GM18508 (cell line): Measurements from ENCODE around the gene VAT1L.
A peak's percentile ranks its signal among the peaks of the same experiment; 100 is the strongest.
"Not testable (repeated sequence)": the region's sequence is repeated elsewhere in the genome, so short reads cannot be mapped to it uniquely, and the experiment has no call there.

ENCODE experiments used
- ATAC-seq: cut with Tn5 transposase; IDR thresholded peaks from one replicate; pipeline ENCODE4 v1.9.1; 2021; ENCODE audit warnings: moderate number of reproducible peaks; ENCODE audit not compliant: insufficient read depth, unreplicated experiment

VAT1L gene

GRCh38 chr16:77944631-77945030 lies 156.3 kb downstream of the VAT1L start:
- ATAC-seq, result no peak

- no peak for ATAC-seq
Observed at GRCh38 chr16:77945126-77945525, 156.8 kb downstream of the VAT1L start.

- no peak for ATAC-seq
Observed at GRCh38 chr16:77946823-77947222, 158.5 kb downstream of the VAT1L start.

GRCh38 chr16:77947590-77947989 lies 159.2 kb downstream of the VAT1L start:
- ATAC-seq, result not testable (repeated sequence)

GRCh38 chr16:77948835-77949234 lies 160.5 kb downstream of the VAT1L start:
- ATAC-seq, result no peak

GRCh38 chr16:77949445-77949844 lies 161.1 kb downstream of the VAT1L start:
- no peak for ATAC-seq

- ATAC-seq, result no peak
Observed at GRCh38 chr16:77951788-77952187, 163.4 kb downstream of the VAT1L start.

- ATAC-seq, result no peak
Observed at GRCh38 chr16:77955127-77955526, 166.8 kb downstream of the VAT1L start.

DNA sequence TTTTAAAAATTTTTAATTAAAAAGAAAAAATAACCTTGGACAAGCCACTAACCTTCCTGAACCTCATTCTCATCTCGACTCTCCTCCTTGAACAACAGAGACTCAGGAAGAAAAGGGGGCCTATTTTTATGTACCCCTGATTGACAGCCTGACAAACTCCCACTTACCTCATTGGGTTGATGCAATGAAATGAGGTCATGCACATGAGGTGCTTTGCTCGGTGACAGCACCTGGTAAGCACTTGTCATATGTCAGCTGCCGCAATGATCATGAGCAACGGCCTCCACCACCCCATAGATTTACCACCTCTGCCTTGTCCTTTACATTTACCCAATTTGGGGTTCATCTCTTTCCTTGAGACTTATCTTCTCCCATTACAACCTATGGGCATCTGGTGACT lies 167.9 kb downstream of the VAT1L start:
- no peak for ATAC-seq

DNA sequence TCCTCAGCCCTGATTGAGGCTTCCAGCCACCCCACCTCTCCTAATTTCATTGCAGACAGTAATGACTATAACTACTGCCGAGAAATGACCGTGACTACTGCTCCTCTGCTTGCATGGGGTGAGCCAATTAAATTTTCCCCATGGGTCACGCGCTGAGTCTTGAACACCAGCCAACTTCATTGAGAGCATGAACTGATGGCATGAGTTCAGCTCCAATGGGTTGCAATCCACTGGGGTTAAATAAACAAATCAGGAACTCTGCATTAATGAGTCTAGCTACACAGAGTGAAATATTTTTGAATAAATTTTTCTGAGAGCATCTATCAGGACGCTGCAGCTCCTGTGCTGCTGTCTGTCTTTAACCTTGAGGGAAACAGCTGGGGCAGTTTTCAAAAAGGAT lies 172.4 kb downstream of the VAT1L start:
- no peak for ATAC-seq

DNA sequence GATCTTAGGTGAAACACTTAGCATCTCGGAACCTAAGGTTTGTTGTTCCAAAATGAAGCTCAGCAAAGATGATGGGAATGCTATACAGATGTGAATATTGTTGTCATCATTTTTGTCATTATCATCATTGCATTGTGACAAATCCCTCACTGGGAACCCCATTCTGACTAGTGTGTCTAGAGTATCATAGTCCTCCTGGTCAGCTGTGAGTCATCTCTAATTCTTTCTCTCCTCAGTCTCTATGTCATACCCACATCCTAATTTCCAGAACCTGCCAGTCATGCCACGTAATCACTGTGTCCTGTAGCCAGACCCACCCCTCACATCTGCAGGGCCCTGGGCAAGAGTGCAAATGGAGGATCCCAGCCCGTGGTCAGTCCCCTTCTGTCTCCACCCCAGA lies 173.4 kb downstream of the VAT1L start:
- no peak for ATAC-seq

DNA sequence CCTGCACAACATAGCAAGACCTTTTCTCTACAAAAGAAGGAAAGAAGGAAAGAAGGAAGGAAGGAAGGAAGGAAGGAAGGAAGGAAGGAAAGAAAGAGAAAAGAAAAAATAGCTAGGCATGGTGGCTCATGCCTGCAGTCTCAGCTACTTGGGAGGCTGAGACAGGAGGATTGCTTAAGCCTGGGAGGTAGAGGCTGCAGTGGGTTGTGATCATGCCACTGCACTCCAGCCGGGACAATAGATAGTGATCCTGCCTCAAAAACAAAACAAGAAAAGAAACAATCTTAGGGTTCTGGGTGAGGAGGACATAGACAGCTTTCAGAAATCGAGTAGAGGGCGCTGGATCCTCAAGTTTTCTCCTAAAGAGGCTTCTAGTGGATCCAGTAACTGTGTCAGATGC lies 174.3 kb downstream of the VAT1L start:
- ATAC-seq, result no peak

DNA sequence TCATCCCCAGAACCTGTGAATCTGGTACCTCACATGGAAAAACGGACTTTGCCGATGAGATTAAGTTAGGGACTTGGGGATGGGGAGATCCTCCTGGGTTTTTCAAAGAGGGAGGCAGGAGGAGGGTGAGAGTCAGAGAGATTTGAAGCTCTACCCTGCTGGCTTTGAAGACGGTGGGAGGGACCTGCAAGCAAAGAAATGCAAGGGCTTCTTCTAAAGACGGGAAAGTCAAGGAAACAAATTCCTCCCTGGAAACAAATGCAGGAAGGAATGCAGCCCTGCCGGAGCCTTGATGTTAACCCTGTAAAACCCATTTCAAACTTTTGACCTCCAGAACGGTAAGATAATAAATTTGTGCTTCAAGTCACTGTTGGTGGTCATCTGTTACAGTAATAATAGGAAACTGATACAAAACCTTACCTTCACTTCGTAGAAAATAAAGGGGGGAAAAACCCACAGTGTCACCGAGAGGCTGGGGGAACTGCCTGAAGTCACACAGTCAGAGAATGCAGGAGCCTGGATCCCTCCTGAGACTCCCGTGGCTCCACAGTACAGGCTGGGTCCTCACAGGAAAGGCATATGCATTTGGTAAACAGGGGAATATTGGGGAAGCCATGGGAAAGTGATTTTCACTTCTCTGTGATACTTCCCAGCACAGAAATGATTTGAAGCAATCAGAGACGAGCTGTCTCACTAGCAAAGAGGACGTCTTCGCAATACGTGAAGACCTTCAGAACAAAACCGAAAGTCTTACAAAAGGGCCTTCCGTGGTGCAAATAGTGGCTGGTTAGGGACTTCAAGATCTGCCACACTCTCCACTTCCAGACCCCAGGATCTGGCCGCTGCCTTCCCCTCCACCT lies 175.1 kb downstream of the VAT1L start:
- ATAC-seq, result peak; percentile 47

- ATAC-seq, result no peak
Observed at GRCh38 chr16:77965346-77965745, 177.0 kb downstream of the VAT1L start.

- ATAC-seq, result no peak
Observed at GRCh38 chr16:77967054-77967904, 178.9 kb downstream of the VAT1L start.

DNA sequence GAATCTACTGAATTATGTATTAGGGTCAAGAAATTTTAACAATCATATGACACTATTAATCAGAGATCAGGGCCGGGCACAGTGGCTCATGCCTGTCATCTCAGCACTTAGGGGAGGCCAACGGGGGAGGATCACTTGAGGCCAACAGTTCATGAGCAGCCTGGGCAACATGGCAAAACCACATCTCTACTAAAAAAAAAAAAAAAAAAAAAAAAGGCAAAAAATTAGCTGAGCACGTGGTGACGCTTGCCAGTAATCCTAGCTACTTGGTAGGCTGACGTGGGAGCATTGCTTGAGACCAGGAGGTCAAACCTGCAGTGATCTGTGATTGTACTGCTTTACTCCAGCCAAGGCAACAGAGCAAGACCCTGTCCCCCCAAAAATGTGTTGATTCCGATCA lies 181.5 kb downstream of the VAT1L start:
- ATAC-seq, result no peak

GRCh38 chr16:77970371-77970770 lies 182.0 kb downstream of the VAT1L start:
- ATAC-seq, result no peak

DNA sequence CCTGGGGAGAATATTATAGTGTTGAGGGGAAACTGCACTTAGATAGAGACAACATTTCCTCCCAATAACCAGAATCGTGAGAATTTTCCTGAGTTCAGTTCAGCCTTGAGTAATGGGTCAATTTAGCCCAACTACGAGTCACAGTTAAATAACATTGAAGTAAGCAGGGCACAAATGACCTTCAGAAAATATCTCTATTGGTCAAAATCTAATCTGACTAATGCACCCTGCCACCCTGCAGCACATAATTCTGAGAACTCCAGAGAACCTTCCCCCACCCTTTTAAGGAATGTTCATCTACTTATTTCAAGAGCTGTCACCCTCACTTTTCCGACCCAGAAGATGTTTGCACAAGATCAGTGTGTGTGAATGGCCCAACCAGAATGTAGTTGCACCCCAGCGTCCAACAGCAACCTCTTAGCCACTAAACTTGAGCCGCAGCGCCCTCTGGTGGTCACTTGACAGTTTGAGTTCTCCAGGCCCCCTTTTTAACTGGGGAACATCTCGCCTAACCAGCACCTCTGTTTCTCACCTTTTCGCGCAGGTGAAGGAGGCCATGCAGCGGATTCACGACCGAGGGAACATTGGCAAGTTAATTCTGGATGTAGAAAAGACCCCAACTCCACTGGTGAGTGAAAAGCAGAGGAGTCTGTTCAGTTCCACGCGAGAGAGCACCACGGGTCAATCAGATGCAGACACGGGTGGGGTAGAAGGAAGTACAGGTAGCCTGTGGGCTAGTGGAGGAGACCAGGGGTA lies 183.1 kb downstream of the VAT1L start:
- no peak for ATAC-seq

DNA sequence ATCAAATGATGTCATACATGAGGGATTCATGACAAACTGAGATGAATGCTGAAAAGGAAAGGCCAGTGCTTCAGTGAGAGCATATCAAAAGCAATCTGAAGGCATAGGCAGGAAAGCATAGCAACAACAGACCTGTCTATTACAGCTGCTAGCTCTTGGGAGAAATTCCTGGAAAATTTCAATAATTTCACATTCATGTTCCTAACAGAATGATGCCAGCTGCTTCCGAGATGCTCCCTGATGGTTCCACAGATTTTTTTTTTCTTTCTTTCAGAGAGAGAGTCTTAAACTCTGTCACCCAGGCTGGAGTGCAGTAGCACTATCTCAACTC lies 183.7 kb downstream of the VAT1L start:
- ATAC-seq, result no peak

DNA sequence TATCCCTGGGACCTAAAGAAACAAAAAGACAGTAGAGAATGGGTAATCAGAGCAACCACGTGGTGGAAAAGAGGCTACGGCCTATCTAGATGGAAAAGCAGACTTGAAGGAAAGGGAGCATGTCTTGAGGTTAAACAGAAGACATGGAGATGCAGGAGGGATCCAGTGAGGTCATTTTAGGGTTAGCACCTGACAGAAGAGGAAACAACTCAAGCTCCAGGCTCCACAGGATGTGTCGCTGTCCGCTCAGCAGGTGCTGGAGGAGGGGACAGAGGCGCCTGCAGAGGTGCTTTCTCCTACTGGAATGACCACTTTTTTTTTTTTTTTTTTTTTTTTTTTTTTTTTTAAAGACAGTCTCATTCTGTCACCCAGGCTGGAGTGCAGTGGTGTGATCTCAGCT lies 186.5 kb downstream of the VAT1L start:
- ATAC-seq, result no peak

GRCh38 chr16:77975942-77976341 lies 187.6 kb downstream of the VAT1L start:
- no peak for ATAC-seq
